IPS-18a (cell line): ENCODE results near the gene C3orf18.

Experiments
- H3K27ac ChIP-seq: one replicate; pipeline ENCODE4 v1.5.1; 2013; ENCODE audit warnings: low read length
- H3K27me3 ChIP-seq: one replicate; pipeline ENCODE4 v1.6.1; 2013; ENCODE audit warnings: mild to moderate bottlenecking, low read length; ENCODE audit not compliant: control insufficient read depth, insufficient read depth
- H3K36me3 ChIP-seq: one replicate; pipeline ENCODE4 v1.6.1; 2013; ENCODE audit warnings: low read depth, low read length; ENCODE audit not compliant: control insufficient read depth
- H3K4me1 ChIP-seq: one replicate; pipeline ENCODE4 v1.6.1; 2013; ENCODE audit warnings: low read depth, low read length; ENCODE audit not compliant: control insufficient read depth
- H3K4me3 ChIP-seq: one replicate; pipeline ENCODE4 v1.5.1; 2013; ENCODE audit warnings: low read length
- H3K9ac ChIP-seq: one replicate; pipeline ENCODE4 v1.6.1; 2013; ENCODE audit warnings: mild to moderate bottlenecking, low read length, moderate library complexity
- H3K9me3 ChIP-seq: one replicate; pipeline ENCODE4 v1.6.1; 2013; ENCODE audit warnings: low read depth, low read length; ENCODE audit not compliant: control insufficient read depth

Gene C3orf18

GRCh38 chr3:50572158-50572557 lies 4.6 kb upstream of the C3orf18 start:
- Histone ChIP-seq H3K9me3 (no peaks in the 10 kb centered on the region), H3K4me1 (no peaks in the 10 kb centered on the region), H3K9ac (no peak overlapping the region), H3K36me3 (no peaks in the 10 kb centered on the region), H3K4me3 (no peak overlapping the region), H3K27me3 (peaks cover 2% of the 10 kb centered on the region), H3K27ac (no peak overlapping the region)

GRCh38 chr3:50571486-50571885 lies 3.9 kb upstream of the C3orf18 start:
- Histone ChIP-seq H3K4me3 (no peak overlapping the region), H3K9me3 (no peaks in the 10 kb centered on the region), H3K27ac (no peak overlapping the region), H3K4me1 (peaks cover 5% of the 10 kb centered on the region), H3K36me3 (no peaks in the 10 kb centered on the region), H3K9ac (no peak overlapping the region), H3K27me3 (peaks cover 9% of the 10 kb centered on the region)

GRCh38 chr3:50570508-50571279 lies 3.1 kb upstream of the C3orf18 start:
- peaks cover 16% of the 10 kb centered on the region for H3K27me3 ChIP-seq
- H3K27ac ChIP-seq = no peak overlapping the region
- H3K4me1 ChIP-seq = peaks cover 6% of the 10 kb centered on the region
- no peaks in the 10 kb centered on the region for H3K9me3 ChIP-seq
- H3K4me3 ChIP-seq = no peak overlapping the region
- H3K36me3 ChIP-seq = no peaks in the 10 kb centered on the region
- H3K9ac ChIP-seq = no peak overlapping the region

GRCh38 chr3:50568947-50569749 lies 1.6 kb upstream of the C3orf18 start, which contains the start of gene HEMK1:
HEMK1 (plus strand) TSS chr3:50569522; CDS start chr3:50571105, 1,583 bp downstream.
- Histone ChIP-seq H3K9ac (peak within 1 kb of the TSS; percentile 76), H3K36me3 (no peaks in the 10 kb centered on the region), H3K4me1 (peaks cover 6% of the 10 kb centered on the region), H3K4me3 (peak within 1 kb of the TSS; percentile 93), H3K9me3 (no peaks in the 10 kb centered on the region), H3K27ac (no peak within 1 kb of the TSS), H3K27me3 (peaks cover 16% of the 10 kb centered on the region)

- H3K9me3 ChIP-seq = no peaks in the 10 kb centered on the region
- H3K27me3 ChIP-seq = peaks cover 16% of the 10 kb centered on the region
- peaks cover 6% of the 10 kb centered on the region for H3K4me1 ChIP-seq
- peak overlapping the region; percentile 35 for H3K9ac ChIP-seq
- no peak overlapping the region for H3K27ac ChIP-seq
- no peaks in the 10 kb centered on the region for H3K36me3 ChIP-seq
- peak overlapping the region; percentile 60 for H3K4me3 ChIP-seq
Measured at GRCh38 chr3:50567011-50567385, 549 bp downstream of the C3orf18 start.

- no peaks in the 10 kb centered on the region for H3K9me3 ChIP-seq
- H3K27me3 ChIP-seq = peaks cover 16% of the 10 kb centered on the region
- H3K36me3 ChIP-seq = no peaks in the 10 kb centered on the region
- no peak overlapping the region for H3K9ac ChIP-seq
- no peak overlapping the region for H3K27ac ChIP-seq
- peaks cover 6% of the 10 kb centered on the region for H3K4me1 ChIP-seq
- no peak overlapping the region for H3K4me3 ChIP-seq
Measured at GRCh38 chr3:50564321-50564720, 3.2 kb downstream of the C3orf18 start.

- H3K4me3 ChIP-seq = no peak overlapping the region
- no peak overlapping the region for H3K9ac ChIP-seq
- H3K36me3 ChIP-seq = no peaks in the 10 kb centered on the region
- H3K27ac ChIP-seq = no peak overlapping the region
- H3K4me1 ChIP-seq = peaks cover 6% of the 10 kb centered on the region
- H3K9me3 ChIP-seq = no peaks in the 10 kb centered on the region
- H3K27me3 ChIP-seq = peaks cover 16% of the 10 kb centered on the region
Measured at GRCh38 chr3:50563867-50564266, 3.7 kb downstream of the C3orf18 start.

- Histone ChIP-seq H3K27ac (no peak overlapping the region), H3K27me3 (peaks cover 16% of the 10 kb centered on the region), H3K4me1 (peaks cover 6% of the 10 kb centered on the region), H3K9ac (no peak overlapping the region), H3K9me3 (no peaks in the 10 kb centered on the region), H3K4me3 (no peak overlapping the region), H3K36me3 (no peaks in the 10 kb centered on the region)
Measured at GRCh38 chr3:50562861-50563260, 4.7 kb downstream of the C3orf18 start.

GRCh38 chr3:50559702-50560101 lies 7.8 kb downstream of the C3orf18 start:
- Histone ChIP-seq H3K36me3 (no peaks in the 10 kb centered on the region), H3K27me3 (no peaks in the 10 kb centered on the region), H3K9me3 (no peaks in the 10 kb centered on the region)

GRCh38 chr3:50557915-50558314 lies 9.6 kb downstream of the C3orf18 start:
- Histone ChIP-seq H3K36me3 (no peaks in the 10 kb centered on the region), H3K4me1 (no peaks in the 10 kb centered on the region), H3K4me3 (no peak overlapping the region), H3K27ac (no peak overlapping the region), H3K9ac (no peak overlapping the region), H3K27me3 (no peaks in the 10 kb centered on the region), H3K9me3 (no peaks in the 10 kb centered on the region)

More at GRCh38 chr3:50559702-50560101, 7.8 kb downstream of the C3orf18 start:
- no peaks in the 10 kb centered on the region for H3K4me1 ChIP-seq
- no peak overlapping the region for H3K4me3 ChIP-seq
- no peak overlapping the region for H3K9ac ChIP-seq
- no peak overlapping the region for H3K27ac ChIP-seq

- Histone ChIP-seq H3K27me3 (no peaks in the 10 kb centered on the region), H3K4me3 (no peak overlapping the region), H3K36me3 (no peaks in the 10 kb centered on the region), H3K9me3 (no peaks in the 10 kb centered on the region), H3K27ac (no peak overlapping the region), H3K4me1 (no peaks in the 10 kb centered on the region), H3K9ac (no peak overlapping the region)
Measured at GRCh38 chr3:50557106-50557505, 10.4 kb downstream of the C3orf18 start.
